Thyroid gland (tissue), 4 donors: ENCODE data around the gene DNAAF1.

Source experiments
- CTCF ChIP-seq, 6 experiments: fragments of 200-600 bp in 3 of 6; fragments of 450-650 bp in 3 of 6; sonication (generic) in 3 of 6; IDR thresholded peaks; one replicate each; pipeline ENCODE4 v1.5.1; 2016 to 2019; ENCODE audit warnings: antibody characterized with exemption in 6 of 6, mild to moderate bottlenecking in 2 of 6, inconsistent platforms in 1 of 6, moderate library complexity in 1 of 6
- POLR2A ChIP-seq, 2 donors: fragments of 450-650 bp; IDR thresholded peaks; one replicate each; pipeline ENCODE4 v1.6.1; 2017; ENCODE audit warnings: antibody characterized with exemption in 2 of 2, mild to moderate bottlenecking in 2 of 2, moderate library complexity in 1 of 2

- TF ChIP-seq CTCF (IDR thresholded peaks at IDR 0.05) (no peak), POLR2A (IDR thresholded peaks at IDR 0.05) (peak in 1 of 2 donors; percentile 13)
These were observed 774 bp upstream of the DNAAF1 start for GRCh38 chr16:84144209-84144858.
